Measurements from ENCODE around the gene CETP. TPM values are rescaled to one million over a fixed set of nuclear protein-coding genes. Genes with fewer than 3 reads are reported as not detected.

Gene CETP
- total and polyA plus RNA-seq, 2 of the 8 experiments (the other 6 are each of a cell fraction or from before 2014, with no cell fraction given) = not detected

GRCh38 chr16:57022445-57022844 lies 60.7 kb downstream of the CETP start:
- Histone ChIP-seq H3K79me2 (ENCODE audit: control insufficient read depth in 1 of 2, insufficient read depth in 2 of 2, low read length in 2 of 2) (no peaks in the 10 kb centered on the region), H3K4me3 (ENCODE audit: extremely low read depth in 1 of 4, insufficient read depth in 2 of 4, low read depth in 3 of 4, low read length in 4 of 4) (no peak overlapping the region), H4K8ac (ENCODE audit: extremely low read depth, insufficient read depth, low read length) (no peak overlapping the region), H4K20me1 (replicated peaks in 1 of 2; ENCODE audit: control insufficient read depth in 1 of 2, insufficient read depth in 2 of 2, low read length in 2 of 2) (no peaks in the 10 kb centered on the region), H3K14ac (ENCODE audit: insufficient read length) (no peak overlapping the region), H3K56ac (replicated peaks; ENCODE audit: insufficient read length, low read depth, low read length) (no peak overlapping the region), H2BK20ac (ENCODE audit: low read length) (no peak overlapping the region), H2BK12ac (ENCODE audit: low read depth, low read length) (no peak overlapping the region), H3K9me3 (ENCODE audit: insufficient read depth in 2 of 2, low read depth in 1 of 2, low read length in 1 of 2) (no peaks in the 10 kb centered on the region), H3K4me1 (replicated peaks in 1 of 4; ENCODE audit: control insufficient read depth in 3 of 4, insufficient read depth in 4 of 4, low read length in 3 of 4) (no peaks in the 10 kb centered on the region), H2AFZ (ENCODE audit: low read length) (no peak overlapping the region), H3K27me3 (replicated peaks in 1 of 4; ENCODE audit: control insufficient read depth in 3 of 4, extremely low read depth in 1 of 4, insufficient read depth in 3 of 4, low read length in 3 of 4) (no peaks in the 10 kb centered on the region), H3K4ac (replicated peaks; ENCODE audit: insufficient read length, low read depth, low read length) (no peak overlapping the region), H2BK5ac (ENCODE audit: low read depth, low read length) (no peak overlapping the region), H3K36me3 (ENCODE audit: control insufficient read depth in 2 of 4, insufficient read depth in 4 of 4, low read length in 3 of 4) (no peaks in the 10 kb centered on the region), H3K79me1 (ENCODE audit: low read depth, low read length) (no peaks in the 10 kb centered on the region), H3K23me2 (ENCODE audit: low read depth, low read length) (no peaks in the 10 kb centered on the region), H3K18ac (ENCODE audit: extremely low read depth, low read length) (no peak overlapping the region), H4K91ac (replicated peaks; ENCODE audit: insufficient read length, low read length) (no peak overlapping the region), H3K9ac (replicated peaks in 1 of 4; ENCODE audit: extremely low read depth in 1 of 4, low read depth in 3 of 4, low read length in 3 of 4) (no peak overlapping the region), H2BK15ac (ENCODE audit: low read length) (no peak overlapping the region), H2AK5ac (ENCODE audit: low read depth, low read length) (no peak overlapping the region), H3K4me2 (ENCODE audit: insufficient read depth in 1 of 2, low read depth in 2 of 2, low read length in 2 of 2) (no peak overlapping the region), H4K5ac (ENCODE audit: insufficient read length, low read depth, low read length) (no peak overlapping the region), H2BK120ac (replicated peaks; ENCODE audit: low read depth, low read length) (no peak overlapping the region), H3K27ac (ENCODE audit: low read depth, low read length) (no peak overlapping the region), H3K23ac (ENCODE audit: insufficient read length) (no peak overlapping the region)
- DNase-seq (ENCODE audit: low read depth in 1 of 2, low spot score in 2 of 2) (no peak), FAIRE-seq (no peak)
- ChIA-PET POLR2A (ENCODE audit: partially characterized antibody) (no interaction called here), CTCF (ENCODE audit: partially characterized antibody) (interaction anchor here (1.1 to 2.6 kb wide), 2 partner anchors 23 to 58 kb away, joined by 4 to 11 read pairs; no protein-coding TSS in a partner anchor)
- WGBS, 2 experiments (ENCODE audit: extremely low coverage in 1 of 2, insufficient coverage in 1 of 2, insufficient read length in 1 of 2, insufficient replicate concordance in 2 of 2, low coverage in 1 of 2, low lambda C conversion rate in 2 of 2, missing lambda C conversion rate in 1 of 2) = 87% methylated on average over 7 of the region's 7 CpGs; no CpG with 5 or more reads in 1 of the 2 experiments
- TF ChIP-seq POLR2AphosphoS5 (IDR thresholded peaks at IDR 0.05; ENCODE audit: low read depth, low read length) (no peak), SP1 (IDR thresholded peaks at IDR 0.05; ENCODE audit: low read depth, low read length) (no peak), RXRA (IDR thresholded peaks at IDR 0.05; ENCODE audit: insufficient read depth, low read depth, low read length) (no peak), SAP30 (IDR thresholded peaks at IDR 0.05; ENCODE audit: insufficient read depth, insufficient replicate concordance, low read length) (no peak), EP300 (IDR thresholded peaks at IDR 0.05; ENCODE audit: borderline replicate concordance in 1 of 2, low read depth in 2 of 2, low read length in 2 of 2) (no peak), BRCA1 (IDR thresholded peaks at IDR 0.05; ENCODE audit: low read depth, low read length) (no peak), CTCF (IDR thresholded peaks at IDR 0.05; ENCODE audit: control extremely low read depth in 1 of 3, insufficient read depth in 1 of 3, low read depth in 1 of 3, low read length in 3 of 3) (no peak), TAF7 (optimal IDR thresholded peaks at IDR 0.05; ENCODE audit: borderline replicate concordance, low read depth, low read length) (no peak), JUN (IDR thresholded peaks at IDR 0.05; ENCODE audit: low read depth, low read length) (no peak), MAX (IDR thresholded peaks at IDR 0.05) (no peak), CEBPB (IDR thresholded peaks at IDR 0.05; ENCODE audit: low read depth, low read length) (no peak), JUND (IDR thresholded peaks at IDR 0.05; ENCODE audit: low read length) (no peak)
